Panc1 (cell line): Measurements from ENCODE around the gene LRRC49.

Experiments
- POLR2AphosphoS5 ChIP-seq: IDR thresholded peaks from 2 replicates; pipeline ENCODE4 v1.6.1; 2012; ENCODE audit warnings: mild to moderate bottlenecking, low read depth, low read length, moderate library complexity
- TF ChIP-seq, protein P1 (sequence below): fragments of 450-650 bp; IDR thresholded peaks from 2 replicates; pipeline ENCODE4 v1.5.1; 2017; ENCODE audit warnings: mild to moderate bottlenecking

DNA sequence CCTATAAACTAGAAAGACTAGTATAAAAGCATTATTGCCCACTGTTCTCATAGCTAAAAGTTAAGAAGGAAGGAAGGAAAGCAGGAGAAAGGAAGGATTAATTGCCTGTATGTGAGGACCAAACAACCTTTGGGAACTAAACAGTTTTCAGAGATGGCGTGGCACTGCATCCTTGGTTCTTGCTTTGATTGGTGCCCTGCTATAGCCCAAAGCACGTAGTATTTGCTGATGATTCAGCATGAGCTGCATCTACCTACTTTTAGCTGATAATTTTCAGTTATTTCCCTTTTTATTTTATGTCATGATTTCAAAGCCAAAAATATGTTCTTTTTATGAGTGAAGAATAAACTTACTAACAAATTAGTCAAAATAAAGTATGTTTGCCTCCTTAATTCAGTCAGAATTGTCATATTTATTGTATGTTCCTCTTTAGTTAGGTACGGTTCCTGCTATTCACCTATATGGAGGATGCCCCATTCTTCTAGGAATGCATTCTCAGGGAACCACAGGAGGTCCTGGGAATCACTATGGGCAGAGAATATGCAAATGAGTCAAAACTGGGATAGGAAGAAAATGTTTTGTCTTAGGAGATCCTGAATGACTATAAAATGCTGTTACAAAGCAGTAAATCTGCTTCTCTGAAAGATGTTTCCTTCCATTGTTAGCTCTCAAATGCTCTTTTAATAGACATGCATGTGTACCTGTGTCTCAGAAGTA is 157.2 kb downstream of the LRRC49 start:
- no peak for TF ChIP-seq POLR2AphosphoS5
- TF ChIP-seq, protein P1, sequence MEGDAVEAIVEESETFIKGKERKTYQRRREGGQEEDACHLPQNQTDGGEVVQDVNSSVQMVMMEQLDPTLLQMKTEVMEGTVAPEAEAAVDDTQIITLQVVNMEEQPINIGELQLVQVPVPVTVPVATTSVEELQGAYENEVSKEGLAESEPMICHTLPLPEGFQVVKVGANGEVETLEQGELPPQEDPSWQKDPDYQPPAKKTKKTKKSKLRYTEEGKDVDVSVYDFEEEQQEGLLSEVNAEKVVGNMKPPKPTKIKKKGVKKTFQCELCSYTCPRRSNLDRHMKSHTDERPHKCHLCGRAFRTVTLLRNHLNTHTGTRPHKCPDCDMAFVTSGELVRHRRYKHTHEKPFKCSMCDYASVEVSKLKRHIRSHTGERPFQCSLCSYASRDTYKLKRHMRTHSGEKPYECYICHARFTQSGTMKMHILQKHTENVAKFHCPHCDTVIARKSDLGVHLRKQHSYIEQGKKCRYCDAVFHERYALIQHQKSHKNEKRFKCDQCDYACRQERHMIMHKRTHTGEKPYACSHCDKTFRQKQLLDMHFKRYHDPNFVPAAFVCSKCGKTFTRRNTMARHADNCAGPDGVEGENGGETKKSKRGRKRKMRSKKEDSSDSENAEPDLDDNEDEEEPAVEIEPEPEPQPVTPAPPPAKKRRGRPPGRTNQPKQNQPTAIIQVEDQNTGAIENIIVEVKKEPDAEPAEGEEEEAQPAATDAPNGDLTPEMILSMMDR = no peak
